Activated naive CD4-positive, alpha-beta T cell treated with anti-CD3 and anti-CD28 coated beads for 36 hours (primary cell): ENCODE data around the gene RNF208. TPM values are rescaled to one million over a fixed set of nuclear protein-coding genes. Genes with fewer than 3 reads are reported as not detected.

Experiments used
- CTCF ChIA-PET: fragments of 350-600 bp; sonication (Branson Sonifier 250); formaldehyde crosslinking; loops from one replicate; lab custom pipeline; 2021; ENCODE audit warnings: antibody characterized with exemption; lab: Charles Lee
- DNase-seq: peaks from one replicate; pipeline ENCODE4 v3.0.0-alpha.2; 2020
- H3K27ac Mint-ChIP-seq: one replicate; pipeline ENCODE4 v1.8.0; 2021; ENCODE audit warnings: mild to moderate bottlenecking, mixed read lengths
- H3K27me3 Mint-ChIP-seq: one replicate; pipeline ENCODE4 v1.8.0; 2021; ENCODE audit warnings: low read depth, mixed read lengths
- H3K36me3 Mint-ChIP-seq: one replicate; pipeline ENCODE4 v1.8.0; 2021; ENCODE audit warnings: low read depth, mixed read lengths
- H3K4me1 Mint-ChIP-seq: one replicate; pipeline ENCODE4 v1.8.0; 2021; ENCODE audit warnings: low read depth, mixed read lengths
- H3K4me3 Mint-ChIP-seq: one replicate; pipeline ENCODE4 v1.8.0; 2021; ENCODE audit warnings: mild to moderate bottlenecking, moderate library complexity, mixed read lengths
- H3K9me3 Mint-ChIP-seq: one replicate; pipeline ENCODE4 v1.8.0; 2021; ENCODE audit warnings: mixed read lengths
- intact Hi-C: fragments of 100-400 bp; cut with micrococcal nuclease; formaldehyde crosslinking; loops from one replicate; pipeline ENCODE4 v1.15.1; 2023
- total RNA-seq, 2 experiments: library from RNA; stranded (reverse); gene quantifications; one replicate each; pipeline ENCODE4 v1.2.3, GENCODE V29; 2021

Gene RNF208
- total RNA-seq, 2 experiments from 2014 or later = 4.9 to 5.0 TPM

DNA sequence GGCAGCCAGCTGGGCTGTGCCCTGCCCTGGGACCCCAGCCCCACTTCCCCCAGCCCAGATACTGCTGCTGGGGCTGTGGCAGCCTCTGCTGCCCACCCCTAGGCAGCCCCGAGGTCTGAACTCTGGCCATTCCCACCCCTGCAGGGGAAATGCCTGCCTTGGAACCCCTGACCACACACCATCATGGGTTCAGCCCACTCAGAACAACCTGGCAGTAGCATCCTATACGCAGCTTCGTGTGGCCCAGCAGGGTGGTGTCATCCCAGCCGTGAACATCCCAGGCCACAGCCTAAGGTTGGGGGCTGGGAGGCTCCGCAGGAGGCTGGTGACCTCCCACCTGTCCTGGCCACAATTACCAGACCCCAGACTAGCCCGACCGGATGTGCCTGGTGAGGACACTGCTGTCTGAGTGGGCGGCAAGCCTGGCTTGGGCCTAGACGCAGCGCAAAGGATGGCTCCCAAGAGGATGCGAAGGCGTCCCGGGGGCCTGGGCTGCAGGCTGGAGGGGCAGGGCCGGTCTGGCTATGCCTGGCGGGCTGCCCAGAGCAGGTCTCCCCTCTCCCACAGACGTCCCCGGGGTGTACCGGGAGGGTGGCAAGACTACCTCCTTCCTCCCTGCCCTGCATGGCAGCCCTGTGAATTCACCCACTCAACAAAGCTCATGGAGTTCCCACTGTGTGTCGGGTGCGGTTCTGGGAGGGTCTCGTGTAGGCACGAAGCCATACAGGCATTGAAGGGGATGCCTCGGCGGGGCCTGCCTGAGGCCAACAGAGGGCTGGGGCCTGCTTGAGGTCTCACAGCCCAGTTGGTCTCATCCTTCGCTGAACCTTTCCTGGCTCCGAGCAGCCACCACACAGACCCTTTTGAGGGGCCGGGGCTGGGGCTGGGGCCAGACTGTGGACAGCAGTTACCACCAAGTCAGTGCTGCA is 7.2 kb upstream of the RNF208 start:
- Mint-ChIP-seq H3K27me3 (peaks cover 2% of the 10 kb centered on the region), H3K4me1 (peaks cover 3% of the 10 kb centered on the region), H3K27ac (no peak overlapping the region), H3K36me3 (no peaks in the 10 kb centered on the region), H3K9me3 (no peaks in the 10 kb centered on the region), H3K4me3 (no peak overlapping the region)
- no peak for DNase-seq
- CTCF ChIA-PET = no interaction called here
- intact Hi-C loops = loop anchor here (10.0 kb wide), 1 partner anchor 344 kb away; the partner anchor contains the start of gene TRAF2

DNA sequence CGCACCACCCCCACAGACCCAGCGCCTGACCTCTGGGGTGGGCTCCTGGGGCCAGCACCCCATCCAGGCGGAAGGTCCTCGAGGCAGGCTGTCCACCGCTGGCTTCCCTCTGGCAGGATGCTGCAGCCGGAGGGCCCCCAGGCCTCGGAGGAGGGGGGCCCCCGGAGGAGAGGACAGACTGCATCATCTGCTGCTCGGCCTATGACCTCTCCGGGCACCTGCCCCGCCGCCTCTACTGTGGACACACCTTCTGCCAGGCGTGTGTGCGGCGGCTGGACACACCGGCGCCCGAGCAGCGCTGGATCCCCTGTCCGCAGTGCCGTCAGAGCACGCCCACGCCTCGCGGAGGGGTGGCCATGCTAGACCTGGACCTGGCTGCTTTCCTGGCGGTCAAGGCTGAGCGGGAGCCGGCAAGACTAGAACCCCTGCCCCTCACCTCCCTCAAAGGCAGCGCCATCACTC is 6.5 kb upstream of the RNF208 start:
- Mint-ChIP-seq H3K27ac (no peak overlapping the region), H3K4me3 (no peak overlapping the region), H3K4me1 (peaks cover 6% of the 10 kb centered on the region), H3K27me3 (peaks cover 2% of the 10 kb centered on the region), H3K9me3 (no peaks in the 10 kb centered on the region), H3K36me3 (no peaks in the 10 kb centered on the region)
- CTCF ChIA-PET = interaction anchor here (0.7 to 2.9 kb wide), 6 partner anchors 8 to 199 kb away, joined by 3 to 22 read pairs (median 3); no protein-coding TSS in a partner anchor
- intact Hi-C loops = loop anchor here (10.0 kb wide), 1 partner anchor 344 kb away; the partner anchor contains the start of gene TRAF2
- DNase-seq = no peak

DNA sequence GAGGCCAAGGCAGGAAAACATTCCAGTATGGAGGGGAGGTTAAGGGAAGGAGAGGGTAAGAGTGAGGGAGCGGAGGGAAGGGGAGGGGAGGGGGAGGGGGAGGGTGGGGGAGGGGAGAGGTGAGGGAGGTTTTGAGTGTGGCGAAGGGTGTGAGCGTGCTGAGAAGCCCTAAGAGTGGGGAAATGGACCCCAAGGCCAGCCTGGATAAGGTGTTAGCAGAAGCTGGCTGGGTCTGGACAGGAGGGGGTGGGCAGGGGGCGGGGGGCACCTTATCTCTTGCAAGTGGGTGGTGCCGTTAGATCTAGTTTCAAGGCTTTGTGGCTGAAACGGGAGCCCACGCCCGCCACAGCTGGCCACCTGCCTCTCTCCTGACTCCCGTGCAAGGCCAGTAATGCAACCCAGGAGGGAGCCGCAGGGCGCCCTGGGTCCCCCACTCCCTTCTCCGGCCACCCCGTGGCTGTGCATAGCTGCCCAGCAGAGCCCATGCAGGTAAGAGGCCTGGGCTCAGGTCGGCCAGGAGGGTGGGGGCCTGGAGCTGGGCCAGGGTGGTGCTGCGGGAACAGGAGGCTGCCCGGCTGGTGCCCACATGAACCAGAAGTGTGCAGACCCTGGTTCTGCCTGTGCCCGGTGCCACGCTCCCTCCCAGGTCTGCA is 5.9 kb upstream of the RNF208 start:
- intact Hi-C loops = loop anchor here (1.0 to 10.0 kb wide), 3 partner anchors 39 to 343 kb away; partner anchors contain the start of gene TRAF2
- H3K36me3 Mint-ChIP-seq = no peaks in the 10 kb centered on the region
- peaks cover 2% of the 10 kb centered on the region for H3K27me3 Mint-ChIP-seq
- peaks cover 7% of the 10 kb centered on the region for H3K4me1 Mint-ChIP-seq
- CTCF ChIA-PET = interaction anchor here (0.7 to 2.9 kb wide), 10 partner anchors 8 to 199 kb away, joined by 3 to 22 read pairs (median 8); no protein-coding TSS in a partner anchor
- H3K27ac Mint-ChIP-seq = no peak overlapping the region
- H3K9me3 Mint-ChIP-seq = no peaks in the 10 kb centered on the region
- no peak for DNase-seq
- no peak overlapping the region for H3K4me3 Mint-ChIP-seq

DNA sequence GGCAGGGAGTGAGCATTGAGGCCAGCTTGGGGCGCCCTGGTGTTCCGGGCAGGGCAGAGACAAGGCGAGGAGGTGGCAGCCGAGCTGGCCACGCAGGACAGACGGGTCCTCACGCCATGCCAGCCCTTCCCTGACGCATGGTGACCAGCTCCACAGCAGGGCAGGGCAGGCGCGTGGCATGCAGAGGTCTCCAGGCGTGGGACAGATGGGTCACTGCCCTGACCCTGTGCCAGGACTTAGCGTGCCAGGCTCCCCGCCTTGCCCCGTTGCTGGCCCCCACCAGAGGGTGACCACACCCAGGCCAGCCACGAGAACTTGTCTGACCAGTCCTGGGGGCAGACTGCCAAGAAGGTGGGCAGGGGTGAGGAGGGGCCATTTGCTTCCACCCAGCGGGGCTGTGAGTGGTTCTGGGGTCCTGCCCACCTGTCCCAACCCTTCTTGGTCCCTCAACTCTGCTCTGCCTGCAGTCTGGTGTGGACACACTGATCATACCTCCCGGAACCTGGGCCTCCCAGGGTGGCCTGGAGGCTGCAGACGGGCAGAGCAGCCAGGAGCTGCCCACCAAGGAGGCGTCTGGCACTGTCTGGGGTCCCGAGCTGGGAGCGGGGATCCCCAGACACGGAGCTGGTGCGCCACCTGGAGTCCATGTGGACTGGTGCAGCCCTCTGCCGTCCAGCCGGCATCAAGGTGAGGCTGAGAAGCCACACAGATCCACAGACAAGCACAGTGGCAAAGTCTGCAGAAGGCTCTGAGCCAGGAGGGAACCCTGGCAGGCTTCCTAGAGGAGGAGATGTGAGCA is 5.2 kb upstream of the RNF208 start, which contains the start of gene RNF224:
Gene RNF224, plus strand, starts transcription at position 449 of the 799 bp plus-strand sequence. CDS start 834 bp downstream, outside the sequence.
- Mint-ChIP-seq H3K27me3 (peaks cover 2% of the 10 kb centered on the region), H3K4me3 (no peak within 1 kb of the TSS), H3K36me3 (no peaks in the 10 kb centered on the region), H3K9me3 (no peaks in the 10 kb centered on the region), H3K27ac (no peak within 1 kb of the TSS), H3K4me1 (peaks cover 8% of the 10 kb centered on the region)
- CTCF ChIA-PET = interaction anchor here (0.6 to 2.9 kb wide), 14 partner anchors 9 to 198 kb away, joined by 3 to 22 read pairs (median 6); partner anchors contain the start of genes ANAPC2, DPP7 and SSNA1
- intact Hi-C loops = loop anchor here (1.0 to 10.0 kb wide), 3 partner anchors 38 to 342 kb away; partner anchors contain the start of gene TRAF2
- DNase-seq = peak; percentile 84

DNA sequence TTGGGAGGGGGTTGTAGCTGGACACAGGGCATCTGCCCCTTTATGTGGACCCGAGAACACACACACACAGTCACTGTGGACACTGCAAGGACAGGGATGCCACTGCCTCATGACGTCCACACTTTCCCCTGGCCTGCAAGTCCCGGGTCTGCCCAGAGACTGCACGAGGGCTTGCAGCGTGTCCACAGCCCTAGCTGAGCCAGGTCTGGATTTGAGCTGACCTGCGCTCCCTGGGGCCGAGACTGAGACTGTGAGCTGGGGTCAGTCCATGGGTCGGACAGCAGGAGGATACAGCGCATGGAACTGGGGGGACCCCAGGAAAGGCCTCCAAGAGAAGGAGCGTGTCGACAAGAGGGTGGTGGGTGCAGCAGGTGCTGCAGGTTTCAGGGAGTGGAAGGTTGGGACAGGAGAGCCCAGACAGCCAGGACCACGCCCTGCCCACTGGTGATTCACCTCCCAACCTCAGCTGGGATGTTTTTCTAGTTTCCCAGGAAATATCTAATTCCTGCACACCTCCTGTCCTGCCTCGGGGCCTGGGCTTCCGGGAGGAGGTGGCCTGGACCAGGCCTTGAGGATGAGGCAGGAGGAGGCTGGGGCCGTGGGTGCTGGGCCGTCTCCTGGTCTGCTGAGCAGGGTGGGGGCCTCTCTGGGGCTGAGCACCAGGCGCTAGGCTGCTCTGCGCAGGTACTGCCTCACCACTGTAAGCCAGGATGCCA is 4.5 kb upstream of the RNF208 start:
- Mint-ChIP-seq H3K4me3 (no peak overlapping the region), H3K9me3 (no peaks in the 10 kb centered on the region), H3K27ac (no peak overlapping the region), H3K4me1 (peaks cover 8% of the 10 kb centered on the region), H3K36me3 (no peaks in the 10 kb centered on the region), H3K27me3 (peaks cover 2% of the 10 kb centered on the region)
- CTCF ChIA-PET = interaction anchor here (0.6 to 2.9 kb wide), 12 partner anchors 10 to 467 kb away, joined by 3 to 22 read pairs (median 8); partner anchors contain the start of gene DPP7
- DNase-seq = no peak
- intact Hi-C loops = loop anchor here (1.0 to 10.0 kb wide), 3 partner anchors 37 to 342 kb away; partner anchors contain the start of gene TRAF2

DNA sequence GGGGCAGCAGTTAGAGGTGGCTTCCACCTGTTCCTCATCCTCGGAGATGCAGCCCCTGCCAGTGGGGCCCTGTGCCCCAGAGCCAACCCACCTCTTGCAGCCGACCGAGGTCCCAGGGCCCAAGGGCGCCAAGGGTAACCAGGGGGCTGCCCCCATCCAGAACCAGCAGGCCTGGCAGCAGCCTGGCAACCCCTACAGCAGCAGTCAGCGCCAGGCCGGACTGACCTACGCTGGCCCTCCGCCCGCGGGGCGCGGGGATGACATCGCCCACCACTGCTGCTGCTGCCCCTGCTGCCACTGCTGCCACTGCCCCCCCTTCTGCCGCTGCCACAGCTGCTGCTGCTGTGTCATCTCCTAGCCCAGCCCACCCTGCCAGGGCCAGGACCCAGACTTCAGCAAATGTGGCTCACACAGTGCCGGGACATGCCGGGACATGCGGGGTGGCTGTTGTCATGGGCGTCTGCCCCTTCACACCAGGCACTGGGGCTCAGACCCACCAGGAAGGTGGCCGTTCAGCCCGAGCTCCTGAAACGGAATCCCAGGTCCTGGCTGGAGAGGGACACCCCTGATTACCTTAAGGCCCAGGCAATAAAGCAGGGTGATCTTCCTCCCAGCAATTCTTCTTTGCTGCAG is 3.8 kb upstream of the RNF208 start:
- Mint-ChIP-seq H3K36me3 (no peaks in the 10 kb centered on the region), H3K9me3 (no peaks in the 10 kb centered on the region), H3K27me3 (peaks cover 2% of the 10 kb centered on the region), H3K27ac (no peak overlapping the region), H3K4me3 (no peak overlapping the region), H3K4me1 (peaks cover 8% of the 10 kb centered on the region)
- intact Hi-C loops = loop anchor here (10.0 kb wide), 1 partner anchor 341 kb away; the partner anchor contains the start of gene TRAF2
- CTCF ChIA-PET = interaction anchor here (0.6 to 2.9 kb wide), 11 partner anchors 11 to 466 kb away, joined by 3 to 22 read pairs (median 7); partner anchors contain the start of gene DPP7
- DNase-seq = no peak

DNA sequence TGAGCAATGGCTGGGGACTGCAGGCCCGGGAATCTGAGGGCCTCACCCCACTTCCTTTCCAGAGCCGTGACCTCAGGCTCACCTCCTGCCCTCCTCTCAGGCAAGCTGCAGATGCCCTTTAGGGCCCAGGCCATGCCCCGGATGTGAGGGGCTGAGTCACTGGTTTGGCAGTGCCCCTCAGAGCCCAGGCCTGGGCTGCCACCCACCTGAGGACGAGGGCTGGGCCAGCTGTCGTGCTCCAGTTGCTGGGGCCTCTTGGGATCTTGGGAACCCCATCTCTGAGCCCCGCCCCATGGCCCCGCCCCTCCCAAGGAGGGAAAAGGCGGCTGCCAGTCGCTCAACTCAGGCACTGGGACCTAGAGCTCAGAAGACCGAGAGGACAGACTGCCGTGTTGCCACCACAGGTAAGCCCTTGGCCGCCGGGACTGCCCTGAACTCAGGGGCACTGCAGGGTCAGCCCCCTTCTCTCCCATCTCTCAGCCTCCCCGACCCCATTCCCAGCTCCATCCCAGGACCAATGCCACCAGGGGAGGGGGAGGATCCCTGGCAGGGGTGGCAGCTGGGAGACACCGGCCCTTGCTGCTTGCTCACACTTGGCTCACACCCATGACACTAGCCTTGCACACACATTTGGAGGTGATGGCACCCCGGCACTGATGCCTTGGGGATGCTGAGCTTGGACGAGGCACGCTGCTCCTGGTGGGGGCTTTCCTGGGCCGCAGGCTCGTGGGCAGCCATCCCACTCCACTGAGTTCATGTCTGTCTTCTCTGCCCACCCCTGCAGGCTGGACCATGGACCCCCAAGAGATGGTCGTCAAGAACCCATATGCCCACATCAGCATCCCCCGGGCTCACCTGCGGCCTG is 3.0 kb upstream of the RNF208 start, which contains the start of gene CYSRT1:
Gene CYSRT1, plus strand, starts transcription at position 345 of the 865 bp plus-strand sequence. Its CDS starts 448 bp downstream, at position 793.
- no peaks in the 10 kb centered on the region for H3K9me3 Mint-ChIP-seq
- peaks cover 2% of the 10 kb centered on the region for H3K27me3 Mint-ChIP-seq
- H3K4me1 Mint-ChIP-seq = peaks cover 8% of the 10 kb centered on the region
- intact Hi-C loops = loop anchor here (10.0 kb wide), 1 partner anchor 340 kb away; the partner anchor contains the start of gene TRAF2
- DNase-seq = peak; percentile 30
- no peak within 1 kb of the TSS for H3K27ac Mint-ChIP-seq
- CTCF ChIA-PET = interaction anchor here (0.8 to 1.0 kb wide), 2 partner anchors 157 to 178 kb away, joined by 3 read pairs; no protein-coding TSS in a partner anchor
- H3K4me3 Mint-ChIP-seq = peak within 1 kb of the TSS; percentile 85
- no peaks in the 10 kb centered on the region for H3K36me3 Mint-ChIP-seq

DNA sequence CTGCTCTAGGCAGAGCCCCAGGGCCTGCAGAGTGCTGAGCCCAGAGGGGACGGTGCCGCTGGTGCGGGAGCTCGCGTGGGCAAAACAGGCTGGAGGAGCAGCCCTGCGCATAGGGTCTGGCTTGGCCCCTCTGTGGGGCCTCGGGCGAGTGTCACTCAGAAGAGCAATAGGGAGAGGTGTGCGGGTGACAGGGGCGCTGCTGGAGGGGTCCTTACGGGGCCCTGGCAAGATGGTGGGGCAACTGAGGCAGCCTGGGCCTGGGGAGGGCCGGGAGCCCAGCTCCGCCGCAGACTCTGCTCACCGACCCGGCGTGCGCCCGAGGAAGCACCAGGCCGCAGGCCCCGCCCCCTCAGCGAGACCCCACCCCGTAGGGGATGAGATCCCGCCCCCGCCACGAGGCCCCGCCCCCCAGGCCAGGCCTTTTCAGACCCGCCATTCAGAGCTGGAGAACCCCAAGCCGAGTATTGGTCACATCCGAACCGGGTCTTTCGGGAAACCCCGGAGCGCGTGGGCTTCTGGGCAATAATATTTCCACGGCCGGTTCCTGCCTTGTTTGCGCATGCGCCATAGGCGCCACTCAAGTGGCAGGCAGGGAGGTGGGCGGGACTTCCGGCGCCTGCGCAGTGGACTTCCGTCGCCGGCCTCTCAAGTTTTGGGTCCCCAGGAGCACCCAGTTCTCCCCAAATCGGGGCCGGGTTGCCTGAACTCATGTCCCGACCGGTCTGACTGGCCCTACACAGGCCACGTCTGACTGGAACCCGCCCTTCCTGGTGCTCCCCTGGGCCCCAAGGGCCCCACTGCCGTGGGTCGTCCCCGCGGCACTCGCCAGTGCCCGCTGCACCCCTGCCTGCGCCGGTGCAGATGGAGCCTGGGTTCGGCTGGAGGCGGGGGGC is 1.3 kb upstream of the RNF208 start:
- H3K4me1 Mint-ChIP-seq = peaks cover 8% of the 10 kb centered on the region
- H3K9me3 Mint-ChIP-seq = no peaks in the 10 kb centered on the region
- H3K36me3 Mint-ChIP-seq = no peaks in the 10 kb centered on the region
- H3K27me3 Mint-ChIP-seq = peaks cover 2% of the 10 kb centered on the region
- peak overlapping the region; percentile 85 for H3K4me3 Mint-ChIP-seq
- intact Hi-C loops = loop anchor here (1.0 to 10.0 kb wide), 9 partner anchors 18 to 339 kb away; partner anchors contain the start of genes ANAPC2, MAN1B1, NDOR1 and NELFB
- DNase-seq = peak; percentile 99
- no peak overlapping the region for H3K27ac Mint-ChIP-seq
- CTCF ChIA-PET = interaction anchor here (0.7 to 2.4 kb wide), 6 partner anchors 13 to 227 kb away, joined by 3 to 17 read pairs (median 4); no protein-coding TSS in a partner anchor
